Stimulated activated CD4-positive, alpha-beta T cell treated with anti-CD3 and anti-CD28 coated beads, Interleukin-1b, Interleukin-23, amount 100 ng/mL, for 4 hours (primary cell): ENCODE data around the gene PRKAR2B.
"Not testable (repeated sequence)": the region's sequence is repeated elsewhere in the genome, so short reads cannot be mapped to it uniquely, and the experiment has no call there.

Experiments used
- DNase-seq, 2 donors: peaks; one replicate each; pipeline ENCODE4 v3.0.0-alpha.2; 2020; ENCODE audit warnings: low read depth in 2 of 2

PRKAR2B gene

GRCh38 chr7:107048783-107049418, 4.4 kb downstream of the PRKAR2B start:
- DNase-seq, result no peak

- no peak for DNase-seq
Measured at GRCh38 chr7:107049480-107049879, 5.0 kb downstream of the PRKAR2B start.

- no peak for DNase-seq
Measured at GRCh38 chr7:107049971-107050532, 5.5 kb downstream of the PRKAR2B start.

- no peak for DNase-seq
Measured at GRCh38 chr7:107051376-107051775, 6.9 kb downstream of the PRKAR2B start.

- DNase-seq, result not testable (repeated sequence)
Measured at GRCh38 chr7:107054965-107055364, 10.5 kb downstream of the PRKAR2B start.

GRCh38 chr7:107056058-107056457, 11.6 kb downstream of the PRKAR2B start:
- not testable (repeated sequence) for DNase-seq

GRCh38 chr7:107056728-107057473, 12.4 kb downstream of the PRKAR2B start:
- DNase-seq, result no peak

- no peak for DNase-seq
Measured at GRCh38 chr7:107057474-107057833, 12.9 kb downstream of the PRKAR2B start.

GRCh38 chr7:107059468-107059867, 15.0 kb downstream of the PRKAR2B start:
- no peak for DNase-seq

- DNase-seq, result no peak
Measured at GRCh38 chr7:107063245-107064120, 19.0 kb downstream of the PRKAR2B start.

- no peak for DNase-seq
Measured at GRCh38 chr7:107064255-107064654, 19.8 kb downstream of the PRKAR2B start.

- DNase-seq, result no peak
Measured at GRCh38 chr7:107065929-107066247, 21.4 kb downstream of the PRKAR2B start.

- DNase-seq, result no peak
Measured at GRCh38 chr7:107068156-107068555, 23.7 kb downstream of the PRKAR2B start.

GRCh38 chr7:107069457-107069856, 25.0 kb downstream of the PRKAR2B start:
- DNase-seq, result no peak

- no peak for DNase-seq
Measured at GRCh38 chr7:107070710-107071109, 26.2 kb downstream of the PRKAR2B start.

GRCh38 chr7:107071129-107071528, 26.6 kb downstream of the PRKAR2B start:
- DNase-seq, result no peak

GRCh38 chr7:107072133-107072532, 27.6 kb downstream of the PRKAR2B start:
- DNase-seq, result no peak

- DNase-seq, result no peak
Measured at GRCh38 chr7:107075863-107076574, 31.5 kb downstream of the PRKAR2B start.

GRCh38 chr7:107076781-107077698, 32.5 kb downstream of the PRKAR2B start:
- DNase-seq, result no peak

GRCh38 chr7:107077699-107078516, 33.4 kb downstream of the PRKAR2B start:
- no peak for DNase-seq
